22Rv1 (cell line): Measurements from ENCODE around the gene NAV2.

Experiments
- ZFX ChIP-seq: fragments of 450-650 bp; IDR thresholded peaks from 2 replicates; pipeline ENCODE4 v1.6.1; 2017; ENCODE audit warnings: antibody characterized with exemption, borderline replicate concordance
- TF ChIP-seq, protein P1 (sequence below): fragments of 450-650 bp; IDR thresholded peaks from 2 replicates; pipeline ENCODE4 v1.5.1; 2017; ENCODE audit warnings: mild to moderate bottlenecking

DNA sequence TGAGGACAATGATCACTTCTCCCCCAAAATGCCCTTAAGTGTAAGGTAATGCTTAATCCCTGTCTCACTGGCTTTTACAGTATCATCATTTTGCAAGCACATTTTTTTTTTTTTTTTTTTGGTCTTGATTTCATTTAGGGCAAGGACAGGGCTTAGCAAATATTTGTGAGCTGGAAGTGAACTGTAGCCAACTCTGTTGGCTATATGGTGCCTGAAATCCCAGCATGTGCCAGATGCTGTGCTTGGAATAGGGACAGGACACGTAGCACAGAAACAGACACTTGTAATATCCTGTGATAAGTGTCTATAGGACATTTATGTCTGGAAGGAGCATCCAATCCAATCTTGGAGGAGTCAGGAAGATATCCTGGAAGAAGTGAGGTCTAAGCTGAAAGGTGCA lies 198.3 kb downstream of the NAV2 start:
- TF ChIP-seq, protein P1, sequence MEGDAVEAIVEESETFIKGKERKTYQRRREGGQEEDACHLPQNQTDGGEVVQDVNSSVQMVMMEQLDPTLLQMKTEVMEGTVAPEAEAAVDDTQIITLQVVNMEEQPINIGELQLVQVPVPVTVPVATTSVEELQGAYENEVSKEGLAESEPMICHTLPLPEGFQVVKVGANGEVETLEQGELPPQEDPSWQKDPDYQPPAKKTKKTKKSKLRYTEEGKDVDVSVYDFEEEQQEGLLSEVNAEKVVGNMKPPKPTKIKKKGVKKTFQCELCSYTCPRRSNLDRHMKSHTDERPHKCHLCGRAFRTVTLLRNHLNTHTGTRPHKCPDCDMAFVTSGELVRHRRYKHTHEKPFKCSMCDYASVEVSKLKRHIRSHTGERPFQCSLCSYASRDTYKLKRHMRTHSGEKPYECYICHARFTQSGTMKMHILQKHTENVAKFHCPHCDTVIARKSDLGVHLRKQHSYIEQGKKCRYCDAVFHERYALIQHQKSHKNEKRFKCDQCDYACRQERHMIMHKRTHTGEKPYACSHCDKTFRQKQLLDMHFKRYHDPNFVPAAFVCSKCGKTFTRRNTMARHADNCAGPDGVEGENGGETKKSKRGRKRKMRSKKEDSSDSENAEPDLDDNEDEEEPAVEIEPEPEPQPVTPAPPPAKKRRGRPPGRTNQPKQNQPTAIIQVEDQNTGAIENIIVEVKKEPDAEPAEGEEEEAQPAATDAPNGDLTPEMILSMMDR = no peak
- TF ChIP-seq ZFX = no peak
